GM21381 (cell line): ENCODE data around the gene TTC27.
"Not testable (repeated sequence)": the region's sequence is repeated elsewhere in the genome, so short reads cannot be mapped to it uniquely, and the experiment has no call there.

Experiments
- ATAC-seq: cut with Tn5 transposase; IDR thresholded peaks from one replicate; pipeline ENCODE4 v1.9.1; 2021; ENCODE audit warnings: mild to moderate bottlenecking, moderate library complexity; ENCODE audit not compliant: unreplicated experiment

TTC27 gene

GRCh38 chr2:32627814-32628579, at the start of gene TTC27:
TTC27 (plus strand) TSS chr2:32628050; CDS start chr2:32628293, 243 bp downstream.
- peak; percentile 100 for ATAC-seq

GRCh38 chr2:32591669-32592463, 36.0 kb upstream of the TTC27 start:
- peak; percentile 72 for ATAC-seq

DNA sequence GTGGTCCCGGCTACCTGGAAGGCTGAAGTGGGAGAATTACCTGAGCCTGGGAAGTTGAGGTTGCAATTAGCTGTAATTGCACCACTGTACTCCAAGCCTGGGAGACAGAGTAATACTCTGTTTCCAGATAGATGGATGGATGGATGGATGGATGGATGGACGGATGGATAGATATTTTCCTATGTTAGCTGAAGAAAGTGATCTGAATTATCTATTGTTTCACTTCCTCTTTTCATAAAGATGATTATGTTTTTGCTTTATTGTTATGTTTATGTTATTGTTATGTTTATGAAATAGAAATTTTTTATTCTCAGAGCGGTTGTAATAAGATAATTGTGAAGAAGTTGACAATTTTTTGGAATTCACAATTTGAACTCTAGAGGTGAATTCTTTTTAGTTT, 33.3 kb upstream of the TTC27 start:
- ATAC-seq = no peak

GRCh38 chr2:32611366-32611765, 16.5 kb upstream of the TTC27 start:
- no peak for ATAC-seq

- ATAC-seq = no peak
Observed at GRCh38 chr2:32611771-32612170, 16.1 kb upstream of the TTC27 start.

- ATAC-seq = no peak
Observed at GRCh38 chr2:32614084-32614483, 13.8 kb upstream of the TTC27 start.

- ATAC-seq = no peak
Observed at GRCh38 chr2:32617599-32618189, 10.2 kb upstream of the TTC27 start.

- ATAC-seq = no peak
Observed at GRCh38 chr2:32622570-32623310, 5.1 kb upstream of the TTC27 start.

DNA sequence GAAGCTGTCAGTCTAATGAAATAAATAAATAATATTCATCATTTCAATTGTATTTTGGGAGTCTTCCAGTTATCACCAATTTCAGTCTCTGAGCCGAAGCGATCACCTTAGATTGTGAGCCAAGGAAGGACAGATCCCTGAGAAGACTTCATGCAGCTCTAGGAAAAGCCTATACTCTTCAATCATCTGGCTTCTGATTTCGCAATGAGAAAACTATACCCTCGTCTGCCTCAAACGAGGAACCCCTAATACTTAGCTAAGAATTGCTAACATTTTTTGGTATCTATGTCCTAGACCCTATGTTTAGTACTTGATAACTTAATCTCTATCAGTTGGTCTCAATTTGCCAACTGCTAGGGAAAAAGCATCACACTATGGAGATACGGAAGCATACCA, 4.5 kb upstream of the TTC27 start:
- ATAC-seq = no peak

- no peak for ATAC-seq
Observed at GRCh38 chr2:32624812-32625211, 3.0 kb upstream of the TTC27 start.

GRCh38 chr2:32626639-32627221, 1.1 kb upstream of the TTC27 start:
- no peak for ATAC-seq

- peak; percentile 27 for ATAC-seq
Observed at GRCh38 chr2:32627441-32627813, 423 bp upstream of the TTC27 start.

- no peak for ATAC-seq
Observed at GRCh38 chr2:32632089-32632488, 4.2 kb downstream of the TTC27 start.

GRCh38 chr2:32633040-32633439, 5.2 kb downstream of the TTC27 start:
- ATAC-seq = no peak

- ATAC-seq = not testable (repeated sequence)
Observed at GRCh38 chr2:32638548-32638947, 10.7 kb downstream of the TTC27 start.

GRCh38 chr2:32641180-32641579, 13.3 kb downstream of the TTC27 start:
- ATAC-seq = no peak

- ATAC-seq = no peak
Observed at GRCh38 chr2:32647180-32647651, 19.4 kb downstream of the TTC27 start.

GRCh38 chr2:32652555-32653209, 24.8 kb downstream of the TTC27 start:
- no peak for ATAC-seq

DNA sequence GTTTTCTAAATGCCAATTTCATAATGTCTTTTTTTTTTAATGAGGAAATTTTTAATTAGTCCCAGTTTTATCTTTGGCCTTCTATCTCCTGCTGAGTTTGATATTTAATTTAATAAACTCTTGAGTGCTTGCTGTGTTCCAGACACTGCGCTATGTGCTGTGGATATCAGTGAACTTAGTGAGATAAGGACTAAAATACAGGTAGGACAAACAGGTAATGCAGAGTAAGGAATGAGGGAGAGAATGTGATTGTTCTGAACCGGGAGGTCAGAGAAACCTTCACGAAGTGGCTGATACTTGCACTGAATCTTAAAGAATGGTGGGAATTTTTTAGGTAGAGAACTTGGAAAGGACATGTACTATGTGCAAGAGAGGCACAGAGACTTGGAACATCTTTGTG, 28.2 kb downstream of the TTC27 start:
- no peak for ATAC-seq

- ATAC-seq = no peak
Observed at GRCh38 chr2:32663864-32664263, 36.0 kb downstream of the TTC27 start.
